Retinal pigment epithelial cell (primary cell): ENCODE data around the gene AIP.
A peak's percentile ranks its signal among the peaks of the same experiment; 100 is the strongest.
"Not testable (repeated sequence)": the region's sequence is repeated elsewhere in the genome, so short reads cannot be mapped to it uniquely, and the experiment has no call there.

ENCODE experiments used
- DNase-seq: peaks from one replicate; pipeline ENCODE4 v3.0.0-alpha.2; 2010; ENCODE audit warnings: low read depth
- H3K4me3 ChIP-seq: 2 replicates; pipeline ENCODE4 v1.5.1; 2011; ENCODE audit warnings: mild to moderate bottlenecking, low read length, control low read depth, moderate library complexity
- CTCF ChIP-seq: conservative IDR thresholded peaks from 2 replicates; pipeline ENCODE4 v1.5.1; 2011; ENCODE audit warnings: low read depth, low read length, control low read depth, inconsistent platforms

AIP gene

GRCh38 chr11:67507242-67507863 lies 24.5 kb downstream of the AIP start:
- no peak for DNase-seq
- H3K4me3 ChIP-seq = peak overlapping the region; percentile 72
- no peak for TF ChIP-seq CTCF

- TF ChIP-seq CTCF = no peak
- DNase-seq = peak; percentile 99
- H3K4me3 ChIP-seq = peak within 1 kb of the TSS; percentile 78
Observed at GRCh38 chr11:67507864-67508485, 25.1 kb downstream of the AIP start, which contains the start of gene CDK2AP2. TSS of gene CDK2AP2 (minus strand) at chr11:67508162. CDS start at chr11:67508082, 80 bp downstream.

GRCh38 chr11:67508486-67509121 lies 25.8 kb downstream of the AIP start:
- DNase-seq = peak; percentile 71
- H3K4me3 ChIP-seq = peak overlapping the region; percentile 78
- TF ChIP-seq CTCF = no peak

GRCh38 chr11:67510023-67510345 lies 27.2 kb downstream of the AIP start:
- DNase-seq = no peak
- TF ChIP-seq CTCF = no peak
- no peak overlapping the region for H3K4me3 ChIP-seq

GRCh38 chr11:67511558-67511957 lies 28.7 kb downstream of the AIP start:
- not testable (repeated sequence) for DNase-seq, H3K4me3 ChIP-seq

GRCh38 chr11:67514116-67514515 lies 31.3 kb downstream of the AIP start:
- no peak for DNase-seq
- H3K4me3 ChIP-seq = no peak overlapping the region
- TF ChIP-seq CTCF = no peak

GRCh38 chr11:67516806-67517205 lies 34.0 kb downstream of the AIP start:
- TF ChIP-seq CTCF = no peak
- DNase-seq = no peak

More at GRCh38 chr11:67516806-67517205, 34.0 kb downstream of the AIP start:
- H3K4me3 ChIP-seq = no peak overlapping the region
